HepG2 (cell line): ENCODE data around the gene CARHSP1. TPM values are rescaled to one million over a fixed set of nuclear protein-coding genes. Genes with fewer than 3 reads are reported as not detected.

Experiments used
- ATAC-seq: fragments of 200-7000 bp; cut with Tn5 transposase; 3 replicates; pipeline ENCODE4 v1.9.1; 2020; ENCODE audit warnings: mild to moderate bottlenecking, moderate library complexity
- BruUV-seq: library from RNA; stranded (reverse); fragments of 400-500 nt; replicated peaks from 2 replicates; lab custom pipeline; 2021; lab: Mats Ljungman, UMichigan
- CTCF ChIA-PET: fragments of 300-600 bp; formaldehyde crosslinking; extraction: SDS; loops from one replicate; lab custom pipeline; 2021; ENCODE audit warnings: low total read pairs, inconsistent platforms, low intra/inter-chr PET ratio; lab: Yijun Ruan, JAX
- POLR2A ChIA-PET: fragments of 350-600 bp; sonication (Branson Sonifier 250); formaldehyde crosslinking; loops from one replicate; lab custom pipeline; 2020; ENCODE audit warnings: antibody characterized with exemption, inconsistent platforms; lab: Yijun Ruan, JAX
- DNase-seq: peaks from one replicate; pipeline ENCODE4 v3.0.0-alpha.2; 2015; ENCODE audit warnings: low spot score
- FAIRE-seq: peaks from 3 replicates; lab custom pipeline; 2011; peaks lifted over from hg19 to GRCh38; lab: Jason Lieb, UNC
- H2AFZ ChIP-seq: one replicate; pipeline ENCODE4 v1.6.1; 2011; ENCODE audit warnings: low read length, inconsistent platforms
- H3K27ac ChIP-seq: fragments of 300-600 bp; 3 replicates; pipeline ENCODE4 v1.8.0; 2011; ENCODE audit warnings: mixed run types, mild to moderate bottlenecking, mixed read lengths, low read length, inconsistent platforms; ENCODE audit not compliant: insufficient read depth; ENCODE audit errors: extremely low read length
- H3K27me3 ChIP-seq, 2 experiments: fragments of 200-600 bp in 1 of 2; 2 replicates in 1 of 2; 3 replicates in 1 of 2; pipeline versions ENCODE4 v1.6.0 to v1.8.0; 2011; ENCODE audit warnings: low read length in 2 of 2, mild to moderate bottlenecking in 2 of 2, moderate library complexity in 2 of 2, inconsistent platforms in 1 of 2; ENCODE audit not compliant: insufficient read depth in 2 of 2, control insufficient read depth in 1 of 2
- H3K36me3 ChIP-seq, 2 experiments: fragments of 200-600 bp in 1 of 2; replicated peaks in 1 of 2; 2 replicates in 1 of 2; 3 replicates in 1 of 2; pipeline versions ENCODE4 v1.5.1 to v1.8.0; 2011; ENCODE audit warnings: low read length in 2 of 2, inconsistent platforms in 1 of 2; ENCODE audit not compliant: insufficient read depth in 2 of 2, control insufficient read depth in 1 of 2
- H3K4me1 ChIP-seq: 2 replicates; pipeline ENCODE4 v1.5.1; 2012; ENCODE audit warnings: low read length, inconsistent platforms; ENCODE audit not compliant: insufficient read depth
- H3K4me2 ChIP-seq: 2 replicates; pipeline ENCODE4 v1.6.0; 2011; ENCODE audit warnings: low read depth, low read length, inconsistent platforms
- H3K4me3 ChIP-seq, 3 experiments: fragments of 200-600 bp in 1 of 3; sonication (generic), shearing (Covaris generic) in 1 of 3; replicated peaks in 1 of 3; 2 replicates each; pipeline ENCODE4 v1.5.1; 2011 to 2016; ENCODE audit warnings: low read length in 3 of 3, inconsistent platforms in 2 of 3, low read depth in 2 of 3, mild to moderate bottlenecking in 2 of 3, control low read depth in 1 of 3, mixed read lengths in 1 of 3; ENCODE audit not compliant: insufficient read depth in 1 of 3
- H3K79me2 ChIP-seq: one replicate; pipeline ENCODE4 v1.6.1; 2011; ENCODE audit warnings: low read length, inconsistent platforms; ENCODE audit not compliant: insufficient read depth
- H3K9ac ChIP-seq: 2 replicates; pipeline ENCODE4 v1.6.0; 2011; ENCODE audit warnings: mild to moderate bottlenecking, low read depth, low read length, inconsistent platforms; ENCODE audit not compliant: insufficient read depth
- H3K9me3 ChIP-seq: 2 replicates; pipeline ENCODE4 v1.5.1; 2012; ENCODE audit warnings: mild to moderate bottlenecking, low read length
- H4K20me1 ChIP-seq: 2 replicates; pipeline ENCODE4 v1.6.0; 2011; ENCODE audit warnings: inconsistent platforms, mild to moderate bottlenecking, low read length, moderate library complexity; ENCODE audit not compliant: insufficient read depth
- CBX1 ChIP-seq: IDR thresholded peaks from one replicate; pipeline ENCODE4 v1.6.1; 2016; ENCODE audit warnings: antibody characterized with exemption, low read depth
- CEBPG ChIP-seq: IDR thresholded peaks from 2 replicates; pipeline ENCODE4 v1.6.1; 2016
- DMAP1 ChIP-seq: IDR thresholded peaks from 2 replicates; pipeline ENCODE4 v1.6.1; 2016
- HDAC2 ChIP-seq: sonication (generic); formaldehyde crosslinking; IDR thresholded peaks from 2 replicates; pipeline ENCODE4 v1.4.0; 2020; ENCODE audit warnings: missing genetic modification reagents
- HOXA7 ChIP-seq: sonication (generic); formaldehyde crosslinking; IDR thresholded peaks from 2 replicates; pipeline ENCODE4 v1.8.1; 2022; ENCODE audit warnings: mild to moderate bottlenecking, missing genetic modification reagents, moderate library complexity
- NCOA5 ChIP-seq: sonication (generic); formaldehyde crosslinking; IDR thresholded peaks from 2 replicates; pipeline ENCODE4 v1.4.0; 2020; ENCODE audit warnings: missing genetic modification reagents
- NFAT5 ChIP-seq: sonication (generic); formaldehyde crosslinking; IDR thresholded peaks from 2 replicates; pipeline ENCODE4 v1.4.0; 2020; ENCODE audit warnings: missing genetic modification reagents
- NFRKB ChIP-seq: fragments of 450-650 bp; IDR thresholded peaks from 2 replicates; pipeline ENCODE4 v1.6.1; 2017
- NR3C1 ChIP-seq: sonication (generic); formaldehyde crosslinking; IDR thresholded peaks from 2 replicates; pipeline ENCODE4 v1.4.0; 2020; ENCODE audit warnings: missing genetic modification reagents
- ONECUT2 ChIP-seq: sonication (generic); formaldehyde crosslinking; IDR thresholded peaks from 2 replicates; pipeline ENCODE4 v1.4.0; 2020; ENCODE audit warnings: missing genetic modification reagents
- TMF1 ChIP-seq: sonication (generic); formaldehyde crosslinking; IDR thresholded peaks from 2 replicates; pipeline ENCODE4 v1.8.1; 2022; ENCODE audit warnings: low read depth, missing genetic modification reagents
- ZKSCAN1 ChIP-seq: fragments of 150-350 bp; IDR thresholded peaks from 2 replicates; pipeline ENCODE4 v1.6.1; 2014; ENCODE audit warnings: low read length
- ZNF230 ChIP-seq: sonication (generic); formaldehyde crosslinking; IDR thresholded peaks from 2 replicates; pipeline ENCODE4 v1.4.0; 2020; ENCODE audit warnings: mild to moderate bottlenecking, missing genetic modification reagents
- ZNF709 ChIP-seq: sonication (generic); formaldehyde crosslinking; IDR thresholded peaks from 2 replicates; pipeline ENCODE4 v1.5.0; 2020; ENCODE audit warnings: mild to moderate bottlenecking, missing genetic modification reagents
- WGBS: methylation state at CpG from one replicate; pipeline ENCODE4 v1.1.6; 2017; ENCODE audit warnings: low lambda C conversion rate; 5-methylcytosine and 5-hydroxymethylcytosine counted together
- in situ Hi-C: cut with HindIII; loops from 2 replicates; pipeline ENCODE4 v1.10.0; 2017; ENCODE audit warnings: low pct_unique_long_range_greater_than_20kb; ENCODE audit not compliant: extremely low pct_ligation_motif_present
- intact Hi-C: fragments of 100-400 bp; cut with micrococcal nuclease; formaldehyde crosslinking; loops from one replicate; pipeline ENCODE4 v1.10.0; 2022; ENCODE audit not compliant: unreplicated experiment
- polyA plus RNA-seq, 8 experiments: library from polyadenylated mRNA; depleted of rRNA in 3 of 8; stranded (reverse) in 7 of 8; unstranded in 1 of 8; fragments of >200 nt; fragmentation: Illumina TruSeq in 4 of 8; extraction: Trizol in 4 of 8; gene quantifications; 2 replicates each; pipeline versions ENCODE4 v1.2.1 to v1.2.3, GENCODE V29; 2011 to 2016; ENCODE audit warnings: low read depth in 4 of 8, missing spikeins in 1 of 8, mixed read lengths in 1 of 8; ENCODE audit not compliant: insufficient read depth in 1 of 8
- total RNA-seq, 5 experiments: library from RNA; depleted of rRNA; stranded (reverse); fragments of >200 nt; fragmentation: Illumina TruSeq; extraction: Trizol; gene quantifications; 2 replicates each; pipeline ENCODE4 v1.2.3, GENCODE V29; 2016; ENCODE audit warnings: low read depth in 1 of 5
- TF ChIP-seq, protein P1 (sequence below): sonication (generic); formaldehyde crosslinking; IDR thresholded peaks from 2 replicates; pipeline ENCODE4 v1.9.0; 2021; ENCODE audit warnings: missing genetic modification reagents, mild to moderate bottlenecking, borderline replicate concordance

Gene CARHSP1
- total and polyA plus RNA-seq, 2 of the 13 experiments (the other 11 are each of a cell fraction or from before 2014, with no cell fraction given), result 173 to 345 TPM

- BruUV-seq, result no TSS peak
- H3K9me3 ChIP-seq, result no peaks in the 10 kb centered on the region
- WGBS, result 97% methylated on average over 5 of the region's 5 CpGs
- DNase-seq (no peak), FAIRE-seq (peak; percentile 8), ATAC-seq (no peak)
- no peak overlapping the region for H3K4me2 ChIP-seq
- H3K4me1 ChIP-seq, result no peaks in the 10 kb centered on the region
- intact Hi-C loops (no loop called here), in situ Hi-C loops (no loop called here)
- H3K9ac ChIP-seq, result no peak overlapping the region
- no peak overlapping the region for H3K27ac ChIP-seq
- peaks cover 71 to 98% of the 10 kb centered on the region in 2 experiments for H3K36me3 ChIP-seq
- POLR2A ChIA-PET, result interaction anchor here (1.4 kb wide), 1 partner anchor 48 kb away, joined by 3 read pairs; the partner anchor contains the start of gene CARHSP1
- peaks cover 17% of the 10 kb centered on the region for H3K79me2 ChIP-seq
- H2AFZ ChIP-seq, result no peak overlapping the region
- peaks cover 6% of the 10 kb centered on the region for H4K20me1 ChIP-seq
- H3K4me3 ChIP-seq, result no peak overlapping the region
- CTCF ChIA-PET, result no interaction called here
- H3K27me3 ChIP-seq, result no peaks in the 10 kb centered on the region
- no peak for TF ChIP-seq DMAP1
- TF ChIP-seq NR3C1 (CRISPR knock-in tag), result no peak
- TF ChIP-seq NCOA5, result no peak
- no peak for TF ChIP-seq ONECUT2 (CRISPR knock-in tag)
- no peak for TF ChIP-seq HDAC2 (CRISPR knock-in tag)
- no peak for TF ChIP-seq HOXA7
- TF ChIP-seq, protein P1, sequence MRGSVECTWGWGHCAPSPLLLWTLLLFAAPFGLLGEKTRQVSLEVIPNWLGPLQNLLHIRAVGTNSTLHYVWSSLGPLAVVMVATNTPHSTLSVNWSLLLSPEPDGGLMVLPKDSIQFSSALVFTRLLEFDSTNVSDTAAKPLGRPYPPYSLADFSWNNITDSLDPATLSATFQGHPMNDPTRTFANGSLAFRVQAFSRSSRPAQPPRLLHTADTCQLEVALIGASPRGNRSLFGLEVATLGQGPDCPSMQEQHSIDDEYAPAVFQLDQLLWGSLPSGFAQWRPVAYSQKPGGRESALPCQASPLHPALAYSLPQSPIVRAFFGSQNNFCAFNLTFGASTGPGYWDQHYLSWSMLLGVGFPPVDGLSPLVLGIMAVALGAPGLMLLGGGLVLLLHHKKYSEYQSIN (CRISPR knock-in tag), result no peak
- TF ChIP-seq NFRKB, result no peak
- no peak for TF ChIP-seq TMF1
- no peak for TF ChIP-seq CEBPG
- TF ChIP-seq ZNF709 (CRISPR knock-in tag), result no peak
- TF ChIP-seq ZKSCAN1, result no peak
- no peak for TF ChIP-seq ZNF230 (CRISPR knock-in tag)
- no peak for TF ChIP-seq CBX1
- no peak for TF ChIP-seq NFAT5 (CRISPR knock-in tag)
Measured at GRCh38 chr16:8916541-8917225, 47.9 kb upstream of the CARHSP1 start.
